Measurements from ENCODE around the gene RABL6. TPM values are rescaled to one million over a fixed set of nuclear protein-coding genes. Genes with fewer than 3 reads are reported as not detected.
"Not testable (repeated sequence)": the region's sequence is repeated elsewhere in the genome, so short reads cannot be mapped to it uniquely, and the experiment has no call there.

RABL6 gene
- total RNA-seq, 1 donor from 2014 or later: 71.2 TPM

DNA sequence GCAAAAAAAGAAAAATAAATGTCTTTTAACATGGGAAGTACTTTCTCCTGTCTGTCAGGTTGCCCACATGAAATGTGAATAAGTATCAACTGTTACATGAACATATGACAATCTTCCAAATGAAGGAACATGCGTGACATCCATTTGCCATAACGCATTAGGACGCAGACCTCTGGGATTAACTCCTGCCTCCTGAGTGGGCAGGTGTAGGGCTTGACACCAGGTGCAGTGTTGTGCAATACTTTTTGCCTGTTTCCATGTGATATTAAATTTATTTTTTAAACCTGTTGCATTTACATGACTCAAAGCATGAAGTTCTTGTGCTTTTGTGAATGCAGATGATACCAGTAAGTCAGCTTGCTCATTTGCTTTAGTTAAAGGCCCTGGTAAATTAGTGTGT, 25.3 kb upstream of the RABL6 start:
- no peak for DNase-seq (ENCODE audit: low spot score)
- no peaks in the 10 kb centered on the region for H3F3A ChIP-seq (ENCODE audit: low read depth)
- H3K4me1 Mint-ChIP-seq: peaks cover 15% of the 10 kb centered on the region
- no peak overlapping the region for H3K27ac ChIP-seq
- no peak overlapping the region for H3K4me2 ChIP-seq
- no peaks in the 10 kb centered on the region for H4K20me1 ChIP-seq (ENCODE audit: low read depth)
- H3K27me3 ChIP-seq: peaks cover 54% of the 10 kb centered on the region
- no peak overlapping the region for H2AFZ ChIP-seq (replicated peaks)
- peaks cover 25% of the 10 kb centered on the region for H3K27me3 Mint-ChIP-seq (ENCODE audit: insufficient read depth, low read depth)
- no peaks in the 10 kb centered on the region for H3K36me3 Mint-ChIP-seq
- no peaks in the 10 kb centered on the region for H3K4me1 ChIP-seq
- TF ChIP-seq EZH2 (IDR thresholded peaks at IDR 0.05): no peak
- no peak for TF ChIP-seq EZH2phosphoT487 (IDR thresholded peaks at IDR 0.05)
- TF ChIP-seq, protein P1, sequence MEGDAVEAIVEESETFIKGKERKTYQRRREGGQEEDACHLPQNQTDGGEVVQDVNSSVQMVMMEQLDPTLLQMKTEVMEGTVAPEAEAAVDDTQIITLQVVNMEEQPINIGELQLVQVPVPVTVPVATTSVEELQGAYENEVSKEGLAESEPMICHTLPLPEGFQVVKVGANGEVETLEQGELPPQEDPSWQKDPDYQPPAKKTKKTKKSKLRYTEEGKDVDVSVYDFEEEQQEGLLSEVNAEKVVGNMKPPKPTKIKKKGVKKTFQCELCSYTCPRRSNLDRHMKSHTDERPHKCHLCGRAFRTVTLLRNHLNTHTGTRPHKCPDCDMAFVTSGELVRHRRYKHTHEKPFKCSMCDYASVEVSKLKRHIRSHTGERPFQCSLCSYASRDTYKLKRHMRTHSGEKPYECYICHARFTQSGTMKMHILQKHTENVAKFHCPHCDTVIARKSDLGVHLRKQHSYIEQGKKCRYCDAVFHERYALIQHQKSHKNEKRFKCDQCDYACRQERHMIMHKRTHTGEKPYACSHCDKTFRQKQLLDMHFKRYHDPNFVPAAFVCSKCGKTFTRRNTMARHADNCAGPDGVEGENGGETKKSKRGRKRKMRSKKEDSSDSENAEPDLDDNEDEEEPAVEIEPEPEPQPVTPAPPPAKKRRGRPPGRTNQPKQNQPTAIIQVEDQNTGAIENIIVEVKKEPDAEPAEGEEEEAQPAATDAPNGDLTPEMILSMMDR (IDR thresholded peaks at IDR 0.05): no peak
- no peak overlapping the region for H3K4me3 Mint-ChIP-seq
- no peak overlapping the region for H3K27ac Mint-ChIP-seq
- peaks cover 12% of the 10 kb centered on the region for H3K9me3 Mint-ChIP-seq
- no peak overlapping the region for H3K9ac ChIP-seq
- no peak overlapping the region for H3K4me3 ChIP-seq
- no peaks in the 10 kb centered on the region for H3K36me3 ChIP-seq
- H3K79me2 ChIP-seq (ENCODE audit: low read depth): no peaks in the 10 kb centered on the region
- no peaks in the 10 kb centered on the region for H3K9me3 ChIP-seq (ENCODE audit: low read depth)

DNA sequence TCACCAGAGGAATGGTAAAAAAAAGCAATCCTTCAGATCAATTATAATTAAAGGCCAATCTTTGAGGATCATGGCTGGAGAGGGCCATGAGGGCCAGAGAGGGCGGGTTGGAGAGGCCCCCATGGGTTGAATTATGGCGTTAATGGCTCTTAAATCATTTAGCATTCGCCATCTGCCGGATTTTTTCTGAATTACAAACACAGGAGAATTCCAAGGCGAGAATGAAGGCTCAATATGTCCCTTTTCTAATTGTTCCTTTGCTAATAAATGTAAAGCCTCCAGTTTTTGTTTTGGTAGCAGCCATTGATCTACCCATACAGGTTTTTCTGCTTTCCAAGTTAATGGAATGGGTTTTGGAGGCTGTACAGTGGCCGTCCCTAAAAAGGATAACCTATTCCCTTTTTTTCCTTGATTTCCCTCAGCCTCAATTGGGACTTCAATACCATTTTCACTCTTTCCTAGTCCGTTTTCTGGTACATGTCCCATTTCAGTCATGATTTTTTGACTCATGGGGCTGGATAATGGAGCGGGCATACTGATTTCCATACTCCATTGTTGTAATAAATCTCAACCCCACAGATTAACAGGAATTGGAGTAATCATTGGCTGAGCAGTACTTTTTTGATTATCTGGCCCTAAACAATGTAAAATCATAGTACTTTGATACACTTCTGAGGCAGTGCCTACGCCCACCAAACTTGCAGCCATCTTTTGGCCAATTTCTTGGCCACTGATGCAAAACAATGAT, 23.3 kb upstream of the RABL6 start:
- Histone ChIP-seq H3K27ac (no peak overlapping the region), H3K9me3 (ENCODE audit: low read depth) (no peaks in the 10 kb centered on the region), H4K20me1 (ENCODE audit: low read depth) (no peaks in the 10 kb centered on the region), H3F3A (ENCODE audit: low read depth) (peaks cover 9% of the 10 kb centered on the region), H3K4me3 (no peak overlapping the region), H3K4me2 (no peak overlapping the region), H2AFZ (replicated peaks) (no peak overlapping the region), H3K4me1 (peaks cover 7% of the 10 kb centered on the region), H3K79me2 (ENCODE audit: low read depth) (no peaks in the 10 kb centered on the region), H3K36me3 (no peaks in the 10 kb centered on the region), H3K27me3 (peaks cover 40% of the 10 kb centered on the region), H3K9ac (no peak overlapping the region)
- peaks cover 28% of the 10 kb centered on the region for H3K4me1 Mint-ChIP-seq
- peaks cover 15% of the 10 kb centered on the region for H3K27me3 Mint-ChIP-seq (ENCODE audit: insufficient read depth, low read depth)
- H3K27ac Mint-ChIP-seq: no peak overlapping the region
- peaks cover under 1% of the 10 kb centered on the region for H3K9me3 Mint-ChIP-seq
- H3K36me3 Mint-ChIP-seq: no peaks in the 10 kb centered on the region
- H3K4me3 Mint-ChIP-seq: peak overlapping the region; percentile 51
- TF ChIP-seq EZH2 (IDR thresholded peaks at IDR 0.05) (no peak), EZH2phosphoT487 (IDR thresholded peaks at IDR 0.05) (no peak)
- TF ChIP-seq, protein P1 (IDR thresholded peaks at IDR 0.05): peak; percentile 49
- DNase-seq (ENCODE audit: low spot score): peak; percentile 46

DNA sequence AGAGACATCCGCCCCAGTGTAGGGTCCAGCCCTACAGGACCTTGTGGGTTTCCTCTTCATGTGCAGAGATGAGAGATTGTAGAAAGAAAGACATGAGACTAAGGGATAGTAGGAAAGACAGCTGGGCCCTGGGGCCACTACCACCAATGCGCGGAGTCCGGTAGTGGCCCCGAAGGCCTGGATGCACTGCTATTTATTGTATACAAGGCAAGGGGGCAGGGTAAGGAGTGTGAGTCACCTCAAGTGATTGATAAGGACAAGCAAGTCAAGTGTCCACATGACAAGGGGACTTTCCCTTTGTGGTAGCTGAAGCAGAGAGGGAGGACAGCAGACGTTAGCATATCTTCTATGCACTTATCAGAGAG, 22.8 kb upstream of the RABL6 start:
- Histone ChIP-seq H3K27me3 (peaks cover 34% of the 10 kb centered on the region), H3K79me2 (ENCODE audit: low read depth) (no peaks in the 10 kb centered on the region), H3F3A (ENCODE audit: low read depth) (peaks cover 14% of the 10 kb centered on the region), H3K36me3 (no peaks in the 10 kb centered on the region), H3K9me3 (ENCODE audit: low read depth) (no peaks in the 10 kb centered on the region), H3K9ac (no peak overlapping the region), H3K4me2 (no peak overlapping the region), H3K4me1 (peaks cover 12% of the 10 kb centered on the region), H3K27ac (no peak overlapping the region), H4K20me1 (ENCODE audit: low read depth) (no peaks in the 10 kb centered on the region), H2AFZ (replicated peaks) (no peak overlapping the region), H3K4me3 (no peak overlapping the region)
- H3K27ac Mint-ChIP-seq: no peak overlapping the region
- TF ChIP-seq, protein P1 (IDR thresholded peaks at IDR 0.05): no peak
- TF ChIP-seq EZH2phosphoT487 (IDR thresholded peaks at IDR 0.05): no peak
- TF ChIP-seq EZH2 (IDR thresholded peaks at IDR 0.05): no peak
- no peaks in the 10 kb centered on the region for H3K9me3 Mint-ChIP-seq
- peaks cover 16% of the 10 kb centered on the region for H3K27me3 Mint-ChIP-seq (ENCODE audit: insufficient read depth, low read depth)
- DNase-seq (ENCODE audit: low spot score): no peak
- H3K36me3 Mint-ChIP-seq: no peaks in the 10 kb centered on the region
- H3K4me3 Mint-ChIP-seq: peak overlapping the region; percentile 51
- peaks cover 28% of the 10 kb centered on the region for H3K4me1 Mint-ChIP-seq

DNA sequence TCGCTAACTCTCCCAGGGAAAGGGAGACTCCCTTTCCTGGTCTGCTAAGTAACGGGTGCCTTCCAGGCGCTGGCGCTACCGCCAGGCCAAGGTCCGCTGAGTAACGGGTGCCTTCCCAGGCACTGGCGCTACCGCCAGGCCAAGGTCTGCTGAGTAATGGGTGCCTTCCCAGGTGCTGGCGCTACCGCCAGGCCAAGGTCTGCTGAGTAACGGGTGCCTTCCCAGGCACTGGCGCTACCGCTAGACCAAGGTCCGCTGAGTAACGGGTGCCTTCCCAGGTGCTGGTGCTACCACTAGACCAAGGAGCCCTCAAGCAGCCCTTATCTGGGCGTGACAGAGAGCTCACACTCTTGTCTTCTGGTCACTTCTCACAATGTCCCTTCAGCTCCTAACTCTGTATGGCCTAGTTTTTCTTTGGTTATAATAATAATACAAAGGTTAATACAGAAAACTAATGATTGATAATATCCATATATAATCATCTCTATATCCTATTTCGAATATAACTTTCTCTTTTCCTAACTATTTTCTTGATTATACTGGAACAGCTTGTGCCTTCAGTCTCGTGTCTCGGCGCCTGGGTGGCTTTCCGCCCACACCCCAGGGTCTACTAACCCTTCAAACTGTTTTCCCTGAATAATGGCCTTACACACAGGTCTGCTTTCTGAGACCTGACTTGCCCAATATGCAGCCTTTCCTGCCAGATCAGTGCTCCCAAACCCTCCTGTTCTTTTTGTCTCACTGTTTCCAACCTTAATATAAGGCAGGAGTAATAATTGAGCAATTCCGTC, 22.0 kb upstream of the RABL6 start:
- H3K27ac ChIP-seq; H2AFZ ChIP-seq (replicated peaks); H3K36me3 Mint-ChIP-seq; DNase-seq (ENCODE audit: low spot score); H3K9me3 ChIP-seq (ENCODE audit: low read depth); H3K79me2 ChIP-seq (ENCODE audit: low read depth); H4K20me1 ChIP-seq (ENCODE audit: low read depth); H3K9ac ChIP-seq; H3K4me3 ChIP-seq; H3K4me3 Mint-ChIP-seq; H3K4me2 ChIP-seq; H3K36me3 ChIP-seq; H3K27ac Mint-ChIP-seq; H3K9me3 Mint-ChIP-seq: not testable (repeated sequence)
- peaks cover 11% of the 10 kb centered on the region for H3K27me3 Mint-ChIP-seq (ENCODE audit: insufficient read depth, low read depth)
- Histone ChIP-seq H3K4me1 (peaks cover 18% of the 10 kb centered on the region), H3K27me3 (peaks cover 32% of the 10 kb centered on the region), H3F3A (ENCODE audit: low read depth) (peaks cover 20% of the 10 kb centered on the region)
- peaks cover 33% of the 10 kb centered on the region for H3K4me1 Mint-ChIP-seq

Measured in neural progenitor cell (in vitro differentiated cells).